IgD-negative memory B cell (primary cell): ENCODE results near the gene C5orf63. TPM values are rescaled to one million over a fixed set of nuclear protein-coding genes. Genes with fewer than 3 reads are reported as not detected.

Experiments used
- polyA plus RNA-seq: library from polyadenylated mRNA; unstranded; fragments of 300-500 nt; fragmentation: Illumina TruSeq; gene quantifications from one replicate; pipeline ENCODE4 v1.2.3, GENCODE V29; 2021

Gene C5orf63
- polyA plus RNA-seq, 1 donor from 2014 or later, result 11.1 TPM

Other genes starting within 250 kb of the C5orf63 start
- gene MARCHF3, start 42.9 kb downstream of the C5orf63 start, polyA plus RNA-seq, result 31.7 TPM
- gene MEGF10, start 217.3 kb upstream of the C5orf63 start, polyA plus RNA-seq, result not detected